HEK293 (cell line): ENCODE results near the gene EYA2.
A peak's percentile ranks its signal among the peaks of the same experiment; 100 is the strongest.

Experiments
- CTCF ChIA-PET: fragments of 350-600 bp; formaldehyde crosslinking; extraction: SDS; loops from one replicate; lab custom pipeline; 2021; ENCODE audit warnings: antibody characterized with exemption; lab: Yijun Ruan, JAX
- POLR2A ChIA-PET: fragments of 300-600 bp; formaldehyde crosslinking; extraction: SDS; loops from one replicate; lab custom pipeline; 2020; ENCODE audit warnings: antibody characterized with exemption, inconsistent platforms; lab: Yijun Ruan, JAX
- H3K27ac ChIP-seq: fragments of 200-500 bp; sonication (Bioruptor generic); 2 replicates; pipeline ENCODE4 v1.5.1; 2014; ENCODE audit warnings: low read depth, low read length, control low read depth, inconsistent platforms; ENCODE audit errors: extremely low read depth
- H3K36me3 ChIP-seq, 2 experiments: fragments of 200-500 bp in 1 of 2; sonication (Bioruptor generic) in 1 of 2; 1 replicate in 1 of 2; 2 replicates in 1 of 2; pipeline ENCODE4 v1.5.1; 2014 to 2017; ENCODE audit warnings: inconsistent platforms in 2 of 2, low read length in 2 of 2; ENCODE audit not compliant: control insufficient read depth in 2 of 2, insufficient read depth in 1 of 2
- H3K4me1 ChIP-seq: fragments of 200-500 bp; sonication (Bioruptor generic); 2 replicates; pipeline ENCODE4 v1.5.1; 2014; ENCODE audit warnings: mild to moderate bottlenecking, low read length, inconsistent platforms; ENCODE audit not compliant: control insufficient read depth, insufficient read depth
- H3K4me3 ChIP-seq: 2 replicates; pipeline ENCODE4 v1.5.1; 2011; ENCODE audit warnings: low read depth, mild to moderate bottlenecking, control low read depth, low read length, moderate library complexity
- H3K9me3 ChIP-seq: fragments of 200-500 bp; sonication (Bioruptor generic); 2 replicates; pipeline ENCODE4 v1.5.1; 2014; ENCODE audit warnings: low read depth, low read length, inconsistent platforms; ENCODE audit not compliant: control insufficient read depth, insufficient read depth
- IKZF3 ChIP-seq: fragments of 450-650 bp; IDR thresholded peaks from 2 replicates; pipeline ENCODE4 v1.5.0; 2018; ENCODE audit warnings: missing biosample characterization, mild to moderate bottlenecking, missing genetic modification characterization, moderate library complexity
- SP3 ChIP-seq: fragments of 450-650 bp; formaldehyde crosslinking; IDR thresholded peaks from 2 replicates; pipeline ENCODE4 v1.5.1; 2016; ENCODE audit warnings: missing biosample characterization, missing genetic modification characterization
- TCF7L2 ChIP-seq: IDR thresholded peaks from 2 replicates; pipeline ENCODE4 v1.6.1; 2011; ENCODE audit warnings: low read depth, mild to moderate bottlenecking, inconsistent platforms, low read length, moderate library complexity, borderline replicate concordance
- YY1 ChIP-seq: fragments of 450-650 bp; formaldehyde crosslinking; IDR thresholded peaks from 2 replicates; pipeline ENCODE4 v1.5.1; 2018; ENCODE audit warnings: missing biosample characterization, missing genetic modification characterization
- ZBTB17 ChIP-seq: fragments of 450-650 bp; formaldehyde crosslinking; IDR thresholded peaks from 2 replicates; pipeline ENCODE4 v1.5.1; 2016; ENCODE audit warnings: missing biosample characterization, missing genetic modification characterization
- ZBTB48 ChIP-seq: fragments of 450-650 bp; formaldehyde crosslinking; IDR thresholded peaks from 2 replicates; pipeline ENCODE4 v1.5.1; 2016; ENCODE audit warnings: missing biosample characterization, missing genetic modification characterization
- ZNF140 ChIP-seq: fragments of 450-650 bp; formaldehyde crosslinking; IDR thresholded peaks from 2 replicates; pipeline ENCODE4 v1.5.1; 2016; ENCODE audit warnings: missing biosample characterization, missing genetic modification characterization
- ZNF169 ChIP-seq: fragments of 450-650 bp; formaldehyde crosslinking; IDR thresholded peaks from 2 replicates; pipeline ENCODE4 v1.5.1; 2016; ENCODE audit warnings: missing biosample characterization, missing genetic modification characterization
- ZNF280D ChIP-seq: fragments of 450-650 bp; formaldehyde crosslinking; IDR thresholded peaks from 2 replicates; pipeline ENCODE4 v1.5.1; 2016; ENCODE audit warnings: missing biosample characterization, missing genetic modification characterization
- ZNF350 ChIP-seq: fragments of 450-650 bp; formaldehyde crosslinking; IDR thresholded peaks from 2 replicates; pipeline ENCODE4 v1.5.0; 2017; ENCODE audit warnings: missing biosample characterization, mild to moderate bottlenecking, missing genetic modification characterization
- ZNF510 ChIP-seq: fragments of 450-650 bp; formaldehyde crosslinking; IDR thresholded peaks from 2 replicates; pipeline ENCODE4 v1.5.1; 2018; ENCODE audit warnings: mild to moderate bottlenecking, missing genetic modification characterization, missing biosample characterization; ENCODE audit not compliant: insufficient replicate concordance
- ZNF558 ChIP-seq: fragments of 450-650 bp; formaldehyde crosslinking; IDR thresholded peaks from 2 replicates; pipeline ENCODE4 v1.5.1; 2016; ENCODE audit warnings: missing biosample characterization, missing genetic modification characterization
- ZNF621 ChIP-seq: fragments of 450-650 bp; formaldehyde crosslinking; IDR thresholded peaks from 2 replicates; pipeline ENCODE4 v1.5.1; 2017; ENCODE audit warnings: missing biosample characterization, missing genetic modification characterization
- ZNF664 ChIP-seq: fragments of 450-650 bp; formaldehyde crosslinking; IDR thresholded peaks from 2 replicates; pipeline ENCODE4 v1.5.1; 2016; ENCODE audit warnings: missing biosample characterization, missing genetic modification characterization
- ZNF76 ChIP-seq: fragments of 450-650 bp; formaldehyde crosslinking; IDR thresholded peaks from 2 replicates; pipeline ENCODE4; 2016; ENCODE audit warnings: low read depth, missing biosample characterization, missing genetic modification characterization, borderline replicate concordance
- ZNF777 ChIP-seq: fragments of 450-650 bp; formaldehyde crosslinking; IDR thresholded peaks from 2 replicates; pipeline ENCODE4 v1.5.1; 2017; ENCODE audit warnings: missing biosample characterization, missing genetic modification characterization, borderline replicate concordance
- ZNF837 ChIP-seq: fragments of 450-650 bp; formaldehyde crosslinking; IDR thresholded peaks from 2 replicates; pipeline ENCODE4 v1.5.1; 2016; ENCODE audit warnings: missing biosample characterization, missing genetic modification characterization
- ZNF843 ChIP-seq: fragments of 450-650 bp; formaldehyde crosslinking; IDR thresholded peaks from 2 replicates; pipeline ENCODE4 v1.5.1; 2016; ENCODE audit warnings: missing biosample characterization, missing genetic modification characterization
- ZSCAN16 ChIP-seq: fragments of 450-650 bp; formaldehyde crosslinking; IDR thresholded peaks from 2 replicates; pipeline ENCODE4 v1.5.1; 2016; ENCODE audit warnings: missing biosample characterization, missing genetic modification characterization
- ZSCAN4 ChIP-seq: fragments of 450-650 bp; formaldehyde crosslinking; IDR thresholded peaks from 2 replicates; pipeline ENCODE4 v1.5.1; 2017; ENCODE audit warnings: missing biosample characterization, missing genetic modification characterization
- ZXDB ChIP-seq: fragments of 450-650 bp; formaldehyde crosslinking; IDR thresholded peaks from 2 replicates; pipeline ENCODE4 v1.5.1; 2016; ENCODE audit warnings: missing biosample characterization, missing genetic modification characterization
- TF ChIP-seq, protein P1 (sequence below): fragments of 450-650 bp; formaldehyde crosslinking; IDR thresholded peaks from 2 replicates; pipeline ENCODE4 v1.5.1; 2016; ENCODE audit warnings: missing biosample characterization, missing genetic modification characterization
- TF ChIP-seq, protein P2 (sequence below): fragments of 450-650 bp; formaldehyde crosslinking; IDR thresholded peaks from 2 replicates; pipeline ENCODE4 v1.5.1; 2016; ENCODE audit warnings: missing biosample characterization, missing genetic modification characterization
- TF ChIP-seq, protein P3 (sequence below): fragments of 450-650 bp; formaldehyde crosslinking; optimal IDR thresholded peaks from 2 replicates; pipeline ENCODE3; 2016; ENCODE audit warnings: missing biosample characterization, mild to moderate bottlenecking, missing genetic modification characterization

Gene EYA2

GRCh38 chr20:46970937-46971630 is 76.4 kb downstream of the EYA2 start:
- CTCF ChIA-PET = interaction anchor here (0.7 kb wide), 1 partner anchor 439 kb away, joined by 3 read pairs; no protein-coding TSS in a partner anchor
- no peaks in the 10 kb centered on the region for H3K36me3 ChIP-seq
- POLR2A ChIA-PET = no interaction called here
- H3K27ac ChIP-seq = no peak overlapping the region
- no peak overlapping the region for H3K4me3 ChIP-seq
- H3K9me3 ChIP-seq = no peaks in the 10 kb centered on the region
- H3K4me1 ChIP-seq = no peaks in the 10 kb centered on the region
- TF ChIP-seq, protein P1, sequence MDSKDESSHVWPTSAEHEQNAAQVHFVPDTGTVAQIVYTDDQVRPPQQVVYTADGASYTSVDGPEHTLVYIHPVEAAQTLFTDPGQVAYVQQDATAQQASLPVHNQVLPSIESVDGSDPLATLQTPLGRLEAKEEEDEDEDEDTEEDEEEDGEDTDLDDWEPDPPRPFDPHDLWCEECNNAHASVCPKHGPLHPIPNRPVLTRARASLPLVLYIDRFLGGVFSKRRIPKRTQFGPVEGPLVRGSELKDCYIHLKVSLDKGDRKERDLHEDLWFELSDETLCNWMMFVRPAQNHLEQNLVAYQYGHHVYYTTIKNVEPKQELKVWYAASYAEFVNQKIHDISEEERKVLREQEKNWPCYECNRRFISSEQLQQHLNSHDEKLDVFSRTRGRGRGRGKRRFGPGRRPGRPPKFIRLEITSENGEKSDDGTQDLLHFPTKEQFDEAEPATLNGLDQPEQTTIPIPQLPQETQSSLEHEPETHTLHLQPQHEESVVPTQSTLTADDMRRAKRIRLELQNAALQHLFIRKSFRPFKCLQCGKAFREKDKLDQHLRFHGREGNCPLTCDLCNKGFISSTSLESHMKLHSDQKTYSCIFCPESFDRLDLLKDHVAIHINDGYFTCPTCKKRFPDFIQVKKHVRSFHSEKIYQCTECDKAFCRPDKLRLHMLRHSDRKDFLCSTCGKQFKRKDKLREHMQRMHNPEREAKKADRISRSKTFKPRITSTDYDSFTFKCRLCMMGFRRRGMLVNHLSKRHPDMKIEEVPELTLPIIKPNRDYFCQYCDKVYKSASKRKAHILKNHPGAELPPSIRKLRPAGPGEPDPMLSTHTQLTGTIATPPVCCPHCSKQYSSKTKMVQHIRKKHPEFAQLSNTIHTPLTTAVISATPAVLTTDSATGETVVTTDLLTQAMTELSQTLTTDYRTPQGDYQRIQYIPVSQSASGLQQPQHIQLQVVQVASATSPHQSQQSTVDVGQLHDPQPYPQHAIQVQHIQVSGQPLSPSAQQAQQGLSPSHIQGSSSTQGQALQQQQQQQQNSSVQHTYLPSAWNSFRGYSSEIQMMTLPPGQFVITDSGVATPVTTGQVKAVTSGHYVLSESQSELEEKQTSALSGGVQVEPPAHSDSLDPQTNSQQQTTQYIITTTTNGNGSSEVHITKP (tag by site-specific recombination) = peak; percentile 54
- TF ChIP-seq ZNF350 (tag by site-specific recombination) (peak; percentile 98), TCF7L2 (no peak), SP3 (peak; percentile 41; the same call in 1 of the 2 replicates), ZNF280D (no peak), ZNF843 (no peak), ZNF140 (tag by site-specific recombination) (no peak), ZSCAN16 (tag by site-specific recombination) (no peak), YY1 (tag by site-specific recombination) (no peak), ZXDB (tag by site-specific recombination) (0 out of 2 replicates have a peak, but pooled peaks have one; percentile 19), ZNF837 (tag by site-specific recombination) (no peak), ZBTB48 (tag by site-specific recombination) (no peak), ZNF664 (tag by site-specific recombination) (no peak), ZNF169 (tag by site-specific recombination) (no peak), ZNF76 (tag by site-specific recombination) (peak; percentile 68; the same call in 1 of the 2 replicates), ZNF558 (tag by site-specific recombination) (peak; percentile 27; the same call in 1 of the 2 replicates), ZNF777 (tag by site-specific recombination) (no peak), IKZF3 (no peak), ZNF621 (tag by site-specific recombination) (no peak), ZSCAN4 (tag by site-specific recombination) (peak; percentile 89), ZBTB17 (peak; percentile 85), ZNF510 (tag by site-specific recombination) (no peak)
- TF ChIP-seq, protein P2, sequence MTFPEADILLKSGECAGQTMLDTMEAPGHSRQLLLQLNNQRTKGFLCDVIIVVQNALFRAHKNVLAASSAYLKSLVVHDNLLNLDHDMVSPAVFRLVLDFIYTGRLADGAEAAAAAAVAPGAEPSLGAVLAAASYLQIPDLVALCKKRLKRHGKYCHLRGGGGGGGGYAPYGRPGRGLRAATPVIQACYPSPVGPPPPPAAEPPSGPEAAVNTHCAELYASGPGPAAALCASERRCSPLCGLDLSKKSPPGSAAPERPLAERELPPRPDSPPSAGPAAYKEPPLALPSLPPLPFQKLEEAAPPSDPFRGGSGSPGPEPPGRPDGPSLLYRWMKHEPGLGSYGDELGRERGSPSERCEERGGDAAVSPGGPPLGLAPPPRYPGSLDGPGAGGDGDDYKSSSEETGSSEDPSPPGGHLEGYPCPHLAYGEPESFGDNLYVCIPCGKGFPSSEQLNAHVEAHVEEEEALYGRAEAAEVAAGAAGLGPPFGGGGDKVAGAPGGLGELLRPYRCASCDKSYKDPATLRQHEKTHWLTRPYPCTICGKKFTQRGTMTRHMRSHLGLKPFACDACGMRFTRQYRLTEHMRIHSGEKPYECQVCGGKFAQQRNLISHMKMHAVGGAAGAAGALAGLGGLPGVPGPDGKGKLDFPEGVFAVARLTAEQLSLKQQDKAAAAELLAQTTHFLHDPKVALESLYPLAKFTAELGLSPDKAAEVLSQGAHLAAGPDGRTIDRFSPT (tag by site-specific recombination) = no peak
- TF ChIP-seq, protein P3, sequence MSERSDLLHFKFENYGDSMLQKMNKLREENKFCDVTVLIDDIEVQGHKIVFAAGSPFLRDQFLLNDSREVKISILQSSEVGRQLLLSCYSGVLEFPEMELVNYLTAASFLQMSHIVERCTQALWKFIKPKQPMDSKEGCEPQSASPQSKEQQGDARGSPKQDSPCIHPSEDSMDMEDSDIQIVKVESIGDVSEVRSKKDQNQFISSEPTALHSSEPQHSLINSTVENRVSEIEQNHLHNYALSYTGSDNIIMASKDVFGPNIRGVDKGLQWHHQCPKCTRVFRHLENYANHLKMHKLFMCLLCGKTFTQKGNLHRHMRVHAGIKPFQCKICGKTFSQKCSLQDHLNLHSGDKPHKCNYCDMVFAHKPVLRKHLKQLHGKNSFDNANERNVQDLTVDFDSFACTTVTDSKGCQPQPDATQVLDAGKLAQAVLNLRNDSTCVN (tag by site-specific recombination) = no peak
